HG02840 (cell line): ENCODE data around the gene HRH2.

ENCODE experiments used
- ATAC-seq: cut with Tn5 transposase; IDR thresholded peaks from one replicate; pipeline ENCODE4 v1.9.1; 2021; ENCODE audit warnings: mild to moderate bottlenecking, moderate library complexity, moderate number of reproducible peaks; ENCODE audit not compliant: unreplicated experiment, low FRiP score

Gene HRH2

DNA sequence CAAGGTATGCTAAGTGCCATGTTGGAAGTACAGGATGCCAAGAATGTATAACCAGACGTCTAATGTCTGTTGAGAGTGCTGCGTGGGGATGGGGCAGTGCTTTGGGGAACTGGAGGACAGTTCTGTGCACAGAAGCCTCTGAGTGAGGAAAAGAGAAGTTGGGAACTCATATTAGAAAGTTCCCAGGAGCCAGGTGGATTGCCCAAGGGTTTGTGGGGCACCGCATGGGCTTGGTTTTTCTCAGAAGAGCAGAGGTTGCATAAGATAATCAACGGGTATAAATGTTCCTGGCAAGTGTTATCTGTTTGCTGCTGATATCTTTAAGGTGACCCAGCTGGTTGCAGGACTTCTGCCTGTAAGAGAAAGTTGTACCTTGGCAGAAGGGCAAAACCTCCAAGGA lies 13.1 kb downstream of the HRH2 start:
- ATAC-seq = no peak

GRCh38 chr5:175672976-175673648 lies 15.2 kb downstream of the HRH2 start:
- no peak for ATAC-seq

DNA sequence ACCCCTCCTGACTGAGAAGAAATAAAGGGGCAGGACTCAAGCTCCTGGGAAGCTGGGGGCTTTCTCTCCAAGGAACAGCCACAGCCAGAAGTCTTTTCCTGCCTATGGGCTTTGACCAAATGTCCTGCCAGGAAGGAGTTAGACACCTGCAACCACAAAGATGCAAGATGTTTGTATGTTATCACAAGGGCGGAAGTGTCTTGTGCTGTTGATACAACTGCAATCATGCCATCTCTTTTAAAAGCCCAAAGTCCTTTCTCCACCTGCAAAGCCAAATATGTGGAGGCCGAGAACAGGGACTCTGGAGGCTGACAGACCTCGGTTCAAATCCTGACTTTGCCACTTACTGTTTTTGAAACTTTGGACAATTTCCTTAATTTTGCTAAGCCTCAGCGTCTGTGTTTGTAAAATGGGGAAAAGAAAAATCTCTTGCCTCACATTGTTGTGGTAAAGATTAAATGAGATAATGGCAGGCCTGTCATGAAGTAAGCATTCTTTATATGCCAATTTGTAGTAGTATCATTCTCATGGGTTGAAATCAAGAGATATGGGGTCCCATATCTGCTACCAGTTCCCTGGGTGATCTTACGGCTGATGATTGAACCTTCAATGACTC lies 17.0 kb downstream of the HRH2 start:
- ATAC-seq = no peak

DNA sequence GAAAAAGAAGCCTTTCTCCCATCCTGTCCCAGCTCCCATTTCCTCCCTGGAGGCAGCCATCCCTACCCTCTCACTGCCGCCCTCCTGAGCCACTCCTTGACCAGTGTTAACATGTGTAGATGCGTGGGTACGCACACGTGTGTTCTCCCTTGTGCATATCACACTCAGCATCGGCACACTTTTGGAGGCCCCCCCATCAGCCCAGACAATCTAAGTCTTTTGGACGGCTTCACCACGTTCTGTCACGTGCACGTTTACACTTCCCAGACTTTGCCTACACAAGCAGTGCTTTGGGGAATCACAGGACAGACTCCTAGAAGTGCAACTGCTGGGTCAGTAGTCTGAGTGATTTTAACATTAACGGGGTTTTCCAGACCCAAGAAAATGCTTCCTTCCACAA lies 18.0 kb downstream of the HRH2 start:
- no peak for ATAC-seq

GRCh38 chr5:175677571-175677970 lies 19.7 kb downstream of the HRH2 start:
- no peak for ATAC-seq

GRCh38 chr5:175678074-175678473 lies 20.2 kb downstream of the HRH2 start:
- ATAC-seq = no peak

GRCh38 chr5:175679411-175679810 lies 21.5 kb downstream of the HRH2 start:
- no peak for ATAC-seq

DNA sequence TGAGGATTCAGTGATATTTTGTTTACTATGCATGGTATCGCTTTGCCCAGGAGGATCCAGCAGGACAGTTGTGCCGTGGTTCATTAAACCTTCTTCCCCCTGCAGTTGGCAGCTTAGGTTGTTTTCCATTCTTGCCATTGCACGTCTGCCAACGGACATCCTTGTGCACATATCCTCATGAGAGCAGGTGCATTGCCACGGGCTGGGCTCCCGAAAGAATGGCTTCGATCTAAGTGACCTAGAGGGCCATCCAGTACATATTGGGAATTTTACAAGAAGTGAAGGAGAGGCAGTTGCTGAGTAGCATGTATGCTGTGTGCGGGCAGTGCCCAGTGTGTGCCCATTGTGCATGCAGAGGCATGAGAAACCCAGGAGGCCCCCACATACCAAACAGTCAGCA lies 22.1 kb downstream of the HRH2 start:
- no peak for ATAC-seq

DNA sequence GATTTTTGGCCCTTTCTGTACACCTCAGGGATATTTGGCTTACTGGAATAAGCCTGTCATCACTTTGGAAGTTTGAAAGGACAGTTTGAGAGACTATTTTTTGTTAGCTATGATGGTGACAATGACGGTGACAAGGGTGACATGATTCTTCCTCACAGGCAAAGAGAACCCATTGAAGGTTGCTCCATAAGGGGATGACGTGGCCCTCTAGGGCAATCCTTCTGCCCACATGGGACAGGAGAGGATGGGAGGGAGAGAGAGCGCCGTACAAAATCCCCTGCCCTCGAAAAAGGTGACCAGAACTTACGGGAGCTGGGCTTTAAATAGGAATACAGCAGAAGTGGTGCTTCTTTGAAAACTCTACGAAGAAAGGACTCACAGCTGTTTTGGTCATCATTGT lies 22.6 kb downstream of the HRH2 start:
- ATAC-seq = no peak

DNA sequence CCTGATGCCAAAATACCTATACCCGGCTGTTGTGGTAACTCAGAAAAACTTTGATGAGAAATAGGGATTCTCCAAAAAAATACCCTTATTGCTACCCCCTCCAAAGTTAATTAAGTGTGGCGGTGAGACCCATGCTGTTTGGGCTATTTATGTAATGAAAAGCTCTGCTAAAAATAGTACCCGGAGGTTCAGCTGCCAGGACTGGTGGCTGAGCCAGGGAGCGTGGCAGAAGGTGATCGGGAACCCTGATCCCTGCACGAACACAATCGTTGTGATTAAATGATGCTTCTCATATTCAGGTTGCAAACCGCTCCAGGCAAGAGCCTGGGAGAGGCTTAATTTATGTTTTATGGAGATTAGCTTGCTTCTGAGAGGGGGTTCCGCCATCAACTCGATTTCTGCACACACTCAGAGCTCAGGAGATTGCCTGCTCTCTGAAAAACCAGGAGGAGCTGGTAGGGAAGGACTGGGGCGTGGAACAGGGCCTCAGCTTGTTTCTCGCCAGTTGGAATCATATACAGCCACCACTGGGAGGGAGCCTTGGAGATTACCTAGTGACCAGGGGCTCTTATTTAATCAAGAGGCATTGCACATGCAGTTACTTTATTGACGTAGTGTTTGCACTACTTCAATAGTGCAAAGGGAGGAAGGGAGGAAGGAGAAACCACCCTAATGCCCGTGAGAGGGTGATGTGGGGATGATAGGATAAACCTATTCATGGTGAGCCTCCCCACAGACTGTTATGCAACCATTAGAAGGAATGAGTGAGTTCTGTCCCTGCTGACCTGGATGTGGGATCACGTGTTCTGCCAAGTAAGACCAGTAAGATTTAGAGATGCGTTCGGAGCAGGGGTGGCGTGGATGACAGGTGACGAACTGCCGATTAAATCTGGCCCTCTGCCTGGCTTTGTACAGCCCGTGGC lies 23.4 kb downstream of the HRH2 start:
- no peak for ATAC-seq

DNA sequence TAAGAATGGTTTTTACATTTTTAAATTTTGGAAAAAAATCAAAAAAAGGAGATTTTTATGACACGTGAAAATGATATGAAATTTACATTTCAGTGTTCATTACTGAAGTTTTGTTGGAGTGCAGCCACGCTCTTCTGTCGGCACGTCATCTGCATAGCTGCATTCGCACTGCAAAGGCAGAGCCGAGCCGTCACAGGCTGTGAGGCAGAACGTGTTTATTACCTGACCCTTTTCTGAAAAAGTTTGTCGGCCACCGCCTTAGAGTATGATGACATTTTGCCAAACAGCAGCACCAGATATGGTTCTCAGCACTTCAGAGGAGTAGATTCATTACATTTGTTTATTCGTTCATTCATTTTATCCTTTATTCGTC lies 24.1 kb downstream of the HRH2 start:
- ATAC-seq = no peak

DNA sequence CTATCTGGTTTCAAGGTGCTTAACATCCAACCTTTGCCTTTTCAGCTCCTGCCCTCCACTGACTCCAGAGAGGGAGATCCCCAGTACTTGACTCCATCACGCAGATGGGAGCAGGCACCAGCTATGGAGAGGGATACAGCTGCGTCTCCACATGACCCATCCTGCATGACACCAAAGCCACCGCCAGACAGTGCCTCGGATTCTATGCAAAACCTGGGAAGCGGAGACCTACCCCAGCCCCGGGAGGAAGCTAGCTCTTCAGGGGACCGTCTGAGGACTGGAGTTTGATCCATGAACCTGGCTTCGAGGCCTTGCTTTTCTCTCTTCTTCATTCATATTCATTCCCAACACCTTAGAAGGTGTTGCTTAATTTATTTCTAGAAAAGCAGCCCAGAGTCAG lies 24.8 kb downstream of the HRH2 start:
- no peak for ATAC-seq

- ATAC-seq = no peak
Measured at GRCh38 chr5:175683231-175683630, 25.4 kb downstream of the HRH2 start.

DNA sequence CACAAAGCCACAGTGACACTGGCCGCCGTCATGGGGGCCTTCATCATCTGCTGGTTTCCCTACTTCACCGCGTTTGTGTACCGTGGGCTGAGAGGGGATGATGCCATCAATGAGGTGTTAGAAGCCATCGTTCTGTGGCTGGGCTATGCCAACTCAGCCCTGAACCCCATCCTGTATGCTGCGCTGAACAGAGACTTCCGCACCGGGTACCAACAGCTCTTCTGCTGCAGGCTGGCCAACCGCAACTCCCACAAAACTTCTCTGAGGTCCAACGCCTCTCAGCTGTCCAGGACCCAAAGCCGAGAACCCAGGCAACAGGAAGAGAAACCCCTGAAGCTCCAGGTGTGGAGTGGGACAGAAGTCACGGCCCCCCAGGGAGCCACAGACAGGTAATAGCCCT lies 26.1 kb downstream of the HRH2 start:
- ATAC-seq = no peak

- ATAC-seq = no peak
Measured at GRCh38 chr5:175684931-175685330, 27.1 kb downstream of the HRH2 start.

- no peak for ATAC-seq
Measured at GRCh38 chr5:175685701-175686350, 28.0 kb downstream of the HRH2 start.

DNA sequence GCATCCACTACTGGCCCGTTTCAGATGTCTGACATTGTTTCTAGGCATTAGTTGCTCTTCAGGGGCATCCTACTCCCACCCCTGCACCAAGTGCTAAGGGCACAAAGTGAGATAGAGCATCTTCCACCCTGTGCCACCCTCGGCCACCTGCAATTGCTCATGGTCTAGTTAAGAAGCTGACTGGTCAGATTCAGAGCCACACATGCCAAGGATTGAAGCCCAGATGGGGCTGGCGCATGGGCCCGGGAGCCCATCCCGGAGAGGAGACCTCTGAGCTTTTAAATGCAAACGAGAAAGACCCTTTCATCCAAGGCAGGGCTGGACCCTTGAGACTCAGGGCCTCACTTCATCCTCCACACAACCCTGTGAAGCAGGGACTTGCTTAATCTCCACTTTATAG lies 28.5 kb downstream of the HRH2 start:
- ATAC-seq = no peak

- ATAC-seq = no peak
Measured at GRCh38 chr5:175686826-175687225, 29.0 kb downstream of the HRH2 start.

DNA sequence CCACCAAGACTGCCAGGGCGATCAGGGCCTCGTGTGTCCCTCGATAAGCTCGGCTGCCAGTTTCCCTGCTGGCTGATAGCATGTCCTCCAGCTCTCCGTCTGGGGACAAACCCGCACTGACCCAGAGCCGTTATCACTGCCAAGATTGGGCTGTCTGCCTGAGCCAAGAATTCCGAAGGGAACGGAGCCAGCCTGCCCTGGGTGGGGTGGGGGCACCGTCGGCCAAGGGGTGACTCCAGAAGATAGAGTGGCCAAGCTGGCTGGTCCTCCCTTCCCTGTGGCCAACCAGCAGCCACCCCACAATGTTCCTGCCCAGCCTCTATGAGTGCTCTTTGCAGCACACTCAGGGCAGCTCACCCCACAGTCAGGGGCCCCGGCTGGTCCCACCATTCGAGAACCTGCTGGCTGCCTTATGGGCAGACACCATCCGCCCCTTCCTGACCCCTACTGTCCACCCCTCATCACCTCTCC lies 29.4 kb downstream of the HRH2 start:
- ATAC-seq = no peak

DNA sequence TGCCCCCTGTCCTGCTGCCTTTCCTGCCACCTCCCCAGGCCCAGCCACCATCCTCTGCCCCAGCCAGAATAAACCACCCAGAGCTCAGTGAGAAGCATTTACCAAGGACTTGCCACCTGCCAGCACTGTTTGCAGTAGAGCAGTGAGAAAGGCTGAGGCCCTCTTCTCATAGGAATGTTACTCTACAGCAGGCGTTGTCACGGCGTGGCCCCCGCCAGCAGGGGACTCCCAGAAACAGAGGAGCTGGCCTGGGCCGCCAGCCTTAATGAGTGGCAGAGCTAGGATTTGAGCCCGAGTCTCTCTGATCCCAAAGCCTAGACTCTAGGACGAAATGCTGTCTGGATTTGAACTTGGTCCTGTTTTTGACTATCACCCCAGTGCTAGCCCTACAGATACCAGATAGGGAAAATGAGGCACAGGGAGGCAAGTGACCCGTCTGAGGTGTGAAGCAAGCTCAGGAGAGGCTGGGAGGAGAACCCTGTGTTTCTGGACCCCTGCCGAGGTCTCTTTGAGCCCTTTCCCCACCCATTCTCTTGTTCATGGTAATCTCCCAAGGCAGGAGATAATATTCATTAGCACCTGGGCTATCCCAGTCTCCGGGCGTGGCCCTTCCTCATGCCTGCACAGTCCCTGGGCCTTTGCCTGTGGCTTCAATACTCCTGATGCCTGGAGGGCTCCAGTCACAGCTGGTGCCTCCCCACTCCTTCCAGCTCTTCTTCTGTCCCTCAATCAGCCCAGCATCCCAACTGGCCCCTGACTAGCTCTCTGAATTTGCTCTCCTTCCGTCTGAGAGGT lies 30.7 kb downstream of the HRH2 start:
- no peak for ATAC-seq
